Astrocyte (in vitro differentiated cells and primary cell): ENCODE data around the gene SORL1. TPM values are rescaled to one million over a fixed set of nuclear protein-coding genes. Genes with fewer than 3 reads are reported as not detected.
"Not testable (repeated sequence)": the region's sequence is repeated elsewhere in the genome, so short reads cannot be mapped to it uniquely, and the experiment has no call there.

ENCODE experiments used
- DNase-seq: peaks from one replicate; pipeline ENCODE4 v3.0.0-alpha.2; 2010; ENCODE audit warnings: low read depth
- FAIRE-seq: peaks from 2 replicates; lab custom pipeline; 2011; peaks lifted over from hg19 to GRCh38; lab: Jason Lieb, UNC
- H2AFZ ChIP-seq: 2 replicates; pipeline ENCODE4 v1.6.0; 2012; ENCODE audit warnings: low read depth, low read length, inconsistent platforms
- H3K27ac ChIP-seq: 2 replicates; pipeline ENCODE4 v1.5.1; 2011; ENCODE audit warnings: low read depth, low read length, inconsistent platforms
- H3K27me3 ChIP-seq: 2 replicates; pipeline ENCODE4 v1.6.0; 2011; ENCODE audit warnings: low read length, inconsistent platforms; ENCODE audit not compliant: insufficient read depth
- H3K36me3 ChIP-seq: 2 replicates; pipeline ENCODE4 v1.5.1; 2011; ENCODE audit warnings: low read length, inconsistent platforms; ENCODE audit not compliant: insufficient read depth
- H3K4me1 ChIP-seq: 2 replicates; pipeline ENCODE4 v1.5.1; 2011; ENCODE audit warnings: low read length, inconsistent platforms; ENCODE audit not compliant: insufficient read depth
- H3K4me2 ChIP-seq: 2 replicates; pipeline ENCODE4 v1.6.0; 2012; ENCODE audit warnings: low read length, inconsistent platforms
- H3K4me3 ChIP-seq: 2 replicates; pipeline ENCODE4 v1.5.1; 2011; ENCODE audit warnings: low read depth, mild to moderate bottlenecking, low read length, inconsistent platforms; ENCODE audit not compliant: insufficient read depth
- H3K79me2 ChIP-seq: 2 replicates; pipeline ENCODE4 v1.6.0; 2012; ENCODE audit warnings: mild to moderate bottlenecking, low read length, inconsistent platforms; ENCODE audit not compliant: insufficient read depth
- H3K9ac ChIP-seq: 2 replicates; pipeline ENCODE4 v1.6.0; 2012; ENCODE audit warnings: mild to moderate bottlenecking, low read length, inconsistent platforms
- H3K9me3 ChIP-seq: 2 replicates; pipeline ENCODE4 v1.5.1; 2012; ENCODE audit warnings: low read depth, mild to moderate bottlenecking, low read length, inconsistent platforms; ENCODE audit not compliant: insufficient read depth
- H4K20me1 ChIP-seq: 2 replicates; pipeline ENCODE4 v1.6.0; 2012; ENCODE audit warnings: low read length, inconsistent platforms; ENCODE audit not compliant: insufficient read depth
- H3K27ac Mint-ChIP-seq: one replicate; pipeline ENCODE4 v1.8.0; 2021; ENCODE audit warnings: mild to moderate bottlenecking, mixed read lengths; ENCODE audit not compliant: unreplicated experiment
- H3K27me3 Mint-ChIP-seq: one replicate; pipeline ENCODE4 v1.8.0; 2021; ENCODE audit warnings: low read depth, mixed read lengths; ENCODE audit not compliant: unreplicated experiment
- H3K36me3 Mint-ChIP-seq: one replicate; pipeline ENCODE4 v1.8.0; 2021; ENCODE audit warnings: low read depth, mixed read lengths; ENCODE audit not compliant: unreplicated experiment
- H3K4me1 Mint-ChIP-seq: one replicate; pipeline ENCODE4 v1.8.0; 2021; ENCODE audit warnings: low read depth, mixed read lengths; ENCODE audit not compliant: unreplicated experiment
- H3K4me3 Mint-ChIP-seq: one replicate; pipeline ENCODE4 v1.8.0; 2021; ENCODE audit warnings: mild to moderate bottlenecking, moderate library complexity, mixed read lengths; ENCODE audit not compliant: unreplicated experiment
- H3K9me3 Mint-ChIP-seq: one replicate; pipeline ENCODE4 v1.8.0; 2021; ENCODE audit warnings: mild to moderate bottlenecking, mixed read lengths; ENCODE audit not compliant: unreplicated experiment
- EZH2 ChIP-seq: IDR thresholded peaks from 2 replicates; pipeline ENCODE4 v1.6.1; 2012; ENCODE audit warnings: mild to moderate bottlenecking, low read length, inconsistent platforms; ENCODE audit not compliant: insufficient read depth
- total RNA-seq: library from RNA; stranded (reverse); gene quantifications from 2 replicates; pipeline ENCODE4 v1.2.1, GENCODE V29; 2021
- TF ChIP-seq, protein P1 (sequence below): IDR thresholded peaks from 2 replicates; pipeline ENCODE4 v1.5.1; 2011; ENCODE audit warnings: low read depth, mild to moderate bottlenecking, inconsistent platforms, low read length, moderate library complexity; ENCODE audit not compliant: insufficient read depth

SORL1 gene
- total RNA-seq, 1 donor from 2014 or later = 4.1 TPM

DNA sequence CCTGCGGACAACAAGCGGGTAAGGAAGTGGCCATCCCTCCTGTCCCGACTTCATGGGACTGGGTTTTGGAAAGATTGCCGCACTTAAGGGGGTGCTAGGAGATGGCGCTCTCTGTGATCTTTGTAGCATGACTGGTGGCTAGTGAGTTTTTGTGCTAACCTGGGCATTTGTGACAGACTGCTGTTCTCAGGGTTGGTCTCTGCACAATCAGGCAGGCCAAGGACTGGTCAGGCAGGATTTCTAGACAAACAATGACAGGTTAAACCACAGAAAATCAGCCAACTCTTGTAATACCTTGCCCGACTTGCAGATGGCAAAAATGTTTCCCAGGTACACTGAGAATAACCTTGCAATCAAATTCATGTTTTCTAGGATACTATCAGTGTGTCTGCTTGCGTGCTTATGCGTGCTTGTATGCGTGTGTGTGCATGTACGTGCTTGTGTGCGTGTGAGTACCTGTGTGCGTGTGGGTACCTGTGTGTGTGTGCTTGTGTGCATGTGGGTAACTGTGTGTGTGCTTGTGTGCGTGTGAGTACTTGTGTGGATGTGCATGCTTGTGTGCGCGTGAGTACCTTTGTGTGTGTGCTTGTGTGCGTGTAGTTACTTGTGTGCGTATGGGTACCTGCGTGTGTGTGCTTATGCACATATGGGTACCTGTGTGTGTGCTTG is 26.2 kb downstream of the SORL1 start:
- no peak overlapping the region for H3K27ac Mint-ChIP-seq

DNA sequence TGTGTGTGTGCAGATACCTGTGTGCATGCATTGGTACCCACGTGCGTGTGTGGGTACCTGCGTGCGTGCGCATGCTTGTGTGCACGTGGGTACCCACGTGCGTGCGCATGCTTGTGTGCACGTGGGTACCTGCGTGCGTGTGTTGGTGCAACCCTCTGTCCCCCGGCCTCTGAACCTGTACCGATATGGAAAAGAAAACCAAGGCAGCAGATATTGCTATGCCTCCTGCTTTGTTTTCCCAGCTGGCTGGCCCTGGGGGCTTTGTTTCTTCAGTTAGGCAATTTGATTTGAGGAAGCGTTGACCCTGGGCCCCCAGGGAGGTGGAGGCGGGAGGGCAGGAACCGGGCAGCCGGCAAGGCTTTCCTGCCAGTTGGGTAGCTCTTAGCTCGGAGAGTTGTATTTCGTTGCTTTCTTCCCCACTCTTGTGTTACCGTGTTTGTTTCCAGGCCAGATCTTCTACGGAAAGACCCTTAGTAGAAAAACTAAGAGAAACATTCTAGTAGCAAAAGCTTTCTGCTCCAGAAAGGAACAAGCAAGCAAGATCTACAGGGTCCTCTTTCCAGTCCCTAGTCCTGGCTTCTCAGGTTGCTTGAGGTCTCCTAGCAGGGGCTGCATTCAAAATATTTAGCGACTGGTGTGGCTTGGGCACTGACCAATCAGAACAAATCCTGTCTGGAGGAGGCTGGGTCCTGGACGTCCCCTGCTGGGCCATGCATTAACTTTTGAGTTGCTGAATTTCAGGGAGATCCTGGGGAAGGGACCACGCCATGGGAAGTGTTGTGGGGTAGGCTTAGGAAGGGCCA is 27.0 kb downstream of the SORL1 start:
- Histone ChIP-seq H3K36me3 (no peaks in the 10 kb centered on the region), H3K27me3 (peaks cover 3% of the 10 kb centered on the region), H3K4me3 (no peak overlapping the region), H3K9ac (no peak overlapping the region), H3K9me3 (no peaks in the 10 kb centered on the region), H2AFZ (no peak overlapping the region), H3K4me1 (no peaks in the 10 kb centered on the region), H3K4me2 (no peak overlapping the region), H4K20me1 (no peaks in the 10 kb centered on the region), H3K27ac (no peak overlapping the region), H3K79me2 (no peaks in the 10 kb centered on the region)
- FAIRE-seq = no peak
- peaks cover 13% of the 10 kb centered on the region for H3K4me1 Mint-ChIP-seq
- H3K4me3 Mint-ChIP-seq = no peak overlapping the region
- H3K27me3 Mint-ChIP-seq = no peaks in the 10 kb centered on the region
- H3K9me3 Mint-ChIP-seq = no peaks in the 10 kb centered on the region
- no peak for DNase-seq
- H3K27ac Mint-ChIP-seq = no peak overlapping the region
- no peak for TF ChIP-seq EZH2
- H3K36me3 Mint-ChIP-seq = peaks cover 3% of the 10 kb centered on the region

More for the DNA sequence above, 26.2 kb downstream of the SORL1 start:
- Histone ChIP-seq H3K36me3 (no peaks in the 10 kb centered on the region), H3K4me2 (no peak overlapping the region), H3K27ac (no peak overlapping the region), H3K4me1 (no peaks in the 10 kb centered on the region), H2AFZ (no peak overlapping the region), H3K4me3 (no peak overlapping the region), H3K27me3 (peaks cover 3% of the 10 kb centered on the region), H3K79me2 (no peaks in the 10 kb centered on the region), H4K20me1 (no peaks in the 10 kb centered on the region), H3K9ac (no peak overlapping the region), H3K9me3 (no peaks in the 10 kb centered on the region)
- FAIRE-seq = no peak
- H3K27me3 Mint-ChIP-seq = no peaks in the 10 kb centered on the region
- DNase-seq = no peak
- H3K4me3 Mint-ChIP-seq = no peak overlapping the region
- no peaks in the 10 kb centered on the region for H3K9me3 Mint-ChIP-seq
- TF ChIP-seq, protein P1, sequence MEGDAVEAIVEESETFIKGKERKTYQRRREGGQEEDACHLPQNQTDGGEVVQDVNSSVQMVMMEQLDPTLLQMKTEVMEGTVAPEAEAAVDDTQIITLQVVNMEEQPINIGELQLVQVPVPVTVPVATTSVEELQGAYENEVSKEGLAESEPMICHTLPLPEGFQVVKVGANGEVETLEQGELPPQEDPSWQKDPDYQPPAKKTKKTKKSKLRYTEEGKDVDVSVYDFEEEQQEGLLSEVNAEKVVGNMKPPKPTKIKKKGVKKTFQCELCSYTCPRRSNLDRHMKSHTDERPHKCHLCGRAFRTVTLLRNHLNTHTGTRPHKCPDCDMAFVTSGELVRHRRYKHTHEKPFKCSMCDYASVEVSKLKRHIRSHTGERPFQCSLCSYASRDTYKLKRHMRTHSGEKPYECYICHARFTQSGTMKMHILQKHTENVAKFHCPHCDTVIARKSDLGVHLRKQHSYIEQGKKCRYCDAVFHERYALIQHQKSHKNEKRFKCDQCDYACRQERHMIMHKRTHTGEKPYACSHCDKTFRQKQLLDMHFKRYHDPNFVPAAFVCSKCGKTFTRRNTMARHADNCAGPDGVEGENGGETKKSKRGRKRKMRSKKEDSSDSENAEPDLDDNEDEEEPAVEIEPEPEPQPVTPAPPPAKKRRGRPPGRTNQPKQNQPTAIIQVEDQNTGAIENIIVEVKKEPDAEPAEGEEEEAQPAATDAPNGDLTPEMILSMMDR = no peak
- no peak for TF ChIP-seq EZH2
- peaks cover 3% of the 10 kb centered on the region for H3K36me3 Mint-ChIP-seq
- peaks cover 14% of the 10 kb centered on the region for H3K4me1 Mint-ChIP-seq

DNA sequence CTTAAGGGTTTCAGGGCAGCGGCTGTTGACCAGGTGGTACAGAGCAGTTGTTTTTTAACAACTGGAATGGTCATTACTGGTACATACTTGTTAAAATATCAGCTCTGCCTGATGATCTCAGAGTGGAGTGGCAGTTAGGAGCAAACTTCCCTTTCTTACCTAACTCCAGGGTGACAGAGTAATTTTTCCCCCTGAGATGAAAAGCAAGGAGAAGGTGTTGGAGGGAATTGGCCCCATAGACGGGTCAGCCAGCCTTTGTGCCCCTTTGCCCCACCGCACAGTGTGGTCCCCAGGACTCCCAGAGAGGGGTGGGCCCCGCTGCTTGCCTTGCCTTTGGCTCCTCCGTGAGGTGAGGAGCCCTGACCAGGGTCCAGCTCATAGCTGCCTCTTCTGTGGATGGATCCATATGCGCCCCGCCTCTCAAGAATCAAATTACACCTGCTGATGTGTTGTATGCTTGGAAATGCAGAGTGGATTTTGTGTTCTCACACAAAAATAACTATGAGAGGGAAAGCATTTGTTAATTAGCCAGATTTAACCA is 27.7 kb downstream of the SORL1 start:
- peaks cover 13% of the 10 kb centered on the region for H3K4me1 Mint-ChIP-seq
- DNase-seq = no peak
- no peaks in the 10 kb centered on the region for H4K20me1 ChIP-seq

DNA sequence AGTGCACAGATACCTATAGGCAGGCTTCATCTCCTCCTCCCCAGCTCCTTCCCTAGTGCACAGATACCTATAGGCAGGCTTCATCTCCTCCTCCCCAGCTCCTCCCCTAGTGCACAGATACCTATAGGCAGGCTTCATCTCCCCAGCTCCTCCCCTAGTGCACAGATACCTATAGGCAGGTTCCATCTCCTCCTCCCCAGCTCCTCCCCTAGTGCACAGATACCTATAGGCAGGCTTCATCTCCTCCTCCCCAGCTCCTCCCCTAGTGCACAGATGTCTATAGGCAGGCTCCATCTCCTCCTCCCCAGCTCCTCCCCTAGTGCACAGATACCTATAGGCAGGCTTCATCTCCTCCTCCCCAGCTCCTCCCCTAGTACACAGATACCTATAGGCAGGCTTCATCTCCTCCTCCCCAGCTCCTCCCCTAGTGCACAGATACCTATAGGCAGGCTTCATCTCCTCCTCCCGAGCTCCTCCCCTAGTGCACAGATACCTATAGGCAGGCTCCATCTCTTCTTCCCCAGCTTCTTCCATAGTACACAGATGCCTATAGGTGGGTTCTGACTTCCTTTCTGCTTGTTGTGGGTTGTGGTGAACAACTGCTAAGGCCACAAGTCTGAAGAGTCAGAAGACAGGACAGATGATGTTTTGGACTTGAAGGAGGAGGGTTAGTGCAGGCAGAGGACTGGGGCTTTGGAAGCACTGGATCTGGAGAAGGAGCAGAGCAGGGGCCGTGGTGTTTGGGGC is 29.5 kb downstream of the SORL1 start:
- not testable (repeated sequence) for H3K36me3 Mint-ChIP-seq, H3K27me3 ChIP-seq, DNase-seq, H3K9me3 ChIP-seq, H2AFZ ChIP-seq, H3K4me3 Mint-ChIP-seq, FAIRE-seq, H3K4me2 ChIP-seq, H3K27ac ChIP-seq, H3K9me3 Mint-ChIP-seq, H3K9ac ChIP-seq, H4K20me1 ChIP-seq, H3K4me1 ChIP-seq, H3K36me3 ChIP-seq, H3K27me3 Mint-ChIP-seq, H3K79me2 ChIP-seq, H3K4me3 ChIP-seq
- Mint-ChIP-seq H3K4me1 (peaks cover 13% of the 10 kb centered on the region), H3K27ac (peak overlapping the region; percentile 89)

More for the DNA sequence above, 27.7 kb downstream of the SORL1 start:
- H3K4me2 ChIP-seq = no peak overlapping the region
- no peak overlapping the region for H3K27ac Mint-ChIP-seq
- no peak overlapping the region for H3K9ac ChIP-seq
- no peaks in the 10 kb centered on the region for H3K79me2 ChIP-seq
- H3K9me3 ChIP-seq = no peaks in the 10 kb centered on the region
- no peak overlapping the region for H3K4me3 Mint-ChIP-seq
- FAIRE-seq = no peak
- H3K36me3 ChIP-seq = no peaks in the 10 kb centered on the region
- H3K27me3 Mint-ChIP-seq = no peaks in the 10 kb centered on the region
- TF ChIP-seq EZH2 = no peak
- TF ChIP-seq, protein P1 = no peak
- H3K9me3 Mint-ChIP-seq = peaks cover 2% of the 10 kb centered on the region
- H3K4me3 ChIP-seq = no peak overlapping the region
- H3K4me1 ChIP-seq = no peaks in the 10 kb centered on the region
- no peak overlapping the region for H3K27ac ChIP-seq
- peaks cover 3% of the 10 kb centered on the region for H3K36me3 Mint-ChIP-seq
- peaks cover 3% of the 10 kb centered on the region for H3K27me3 ChIP-seq
- H2AFZ ChIP-seq = no peak overlapping the region
